K562 (cell line): ENCODE results near the gene OR10P1. TPM values are rescaled to one million over a fixed set of nuclear protein-coding genes. Genes with fewer than 3 reads are reported as not detected.

ENCODE experiments used
- ATAC-seq: fragments of 200-7000 bp; cut with Tn5 transposase; 3 replicates; pipeline ENCODE4 v1.9.1; 2020; ENCODE audit warnings: moderate library complexity
- BruUV-seq: library from RNA; stranded (reverse); fragments of 400-500 nt; replicated peaks from 2 replicates; lab custom pipeline; 2021; lab: Mats Ljungman, UMichigan
- CTCF ChIA-PET: fragments of 300-600 bp; formaldehyde crosslinking; extraction: SDS; loops from one replicate; lab custom pipeline; 2021; ENCODE audit warnings: low intra/inter-chr PET ratio; lab: Yijun Ruan, JAX
- POLR2A ChIA-PET: fragments of 300-600, 350-650 bp; sonication (Branson Sonifier 250); formaldehyde crosslinking; extraction: SDS; loops from one replicate; lab custom pipeline; 2021; ENCODE audit warnings: antibody characterized with exemption, inconsistent platforms; lab: Yijun Ruan, JAX
- DNase-seq, 4 experiments: peaks; one replicate each; pipeline versions ENCODE4 v3.0.0 to v3.0.0-alpha.2; 2011 to 2018; ENCODE audit warnings: low spot score in 3 of 4, mixed read lengths in 3 of 4; ENCODE audit errors: extremely low read depth in 1 of 4
- FAIRE-seq: peaks from 2 replicates; lab custom pipeline; 2011; peaks lifted over from hg19 to GRCh38; lab: Jason Lieb, UNC
- H2AFZ ChIP-seq: 2 replicates; pipeline ENCODE4 v1.6.0; 2011; ENCODE audit warnings: low read depth, low read length, control low read depth, inconsistent platforms
- H3K27ac ChIP-seq: fragments of 200-600 bp; 3 replicates; pipeline ENCODE4 v1.8.0; 2011; ENCODE audit warnings: low read depth, mild to moderate bottlenecking, control low read depth, inconsistent platforms, low read length, moderate library complexity, mixed read lengths; ENCODE audit errors: extremely low read depth
- H3K27me3 ChIP-seq, 2 experiments: fragments of 300-600 bp in 1 of 2; 2 replicates in 1 of 2; 3 replicates in 1 of 2; pipeline versions ENCODE4 v1.6.0 to v1.8.0; 2011; ENCODE audit warnings: inconsistent platforms in 2 of 2, low read length in 2 of 2, mild to moderate bottlenecking in 1 of 2, mixed read lengths in 1 of 2, moderate library complexity in 1 of 2; ENCODE audit not compliant: control insufficient read depth in 2 of 2, insufficient read depth in 2 of 2
- H3K36me3 ChIP-seq: fragments of 300-600 bp; 3 replicates; pipeline ENCODE4 v1.8.0; 2011; ENCODE audit warnings: mild to moderate bottlenecking, low read length, inconsistent platforms; ENCODE audit not compliant: control insufficient read depth, insufficient read depth
- H3K4me1 ChIP-seq, 2 experiments: fragments of 200-600 bp in 1 of 2; replicated peaks in 1 of 2; 2 replicates in 1 of 2; 3 replicates in 1 of 2; pipeline versions ENCODE4 v1.5.1 to v1.8.0; 2011; ENCODE audit warnings: inconsistent platforms in 2 of 2, low read length in 2 of 2, mild to moderate bottlenecking in 1 of 2, mixed read lengths in 1 of 2, moderate library complexity in 1 of 2; ENCODE audit not compliant: control insufficient read depth in 2 of 2, insufficient read depth in 2 of 2
- H3K4me2 ChIP-seq: 2 replicates; pipeline ENCODE4 v1.6.1; 2011; ENCODE audit warnings: low read length, control low read depth, inconsistent platforms, mixed read lengths; ENCODE audit not compliant: insufficient read depth
- H3K4me3 ChIP-seq: fragments of 200-600 bp; sonication (generic), shearing (Covaris generic); 2 replicates; pipeline ENCODE4 v1.5.1; 2016; ENCODE audit warnings: control low read depth, inconsistent platforms
- H3K79me2 ChIP-seq: fragments of 200-600 bp; 3 replicates; pipeline ENCODE4 v1.8.0; 2011; ENCODE audit warnings: low read length, inconsistent platforms; ENCODE audit not compliant: control insufficient read depth, insufficient read depth
- H3K9ac ChIP-seq, 2 experiments: 2 replicates each; pipeline versions ENCODE4 v1.6.0 to v1.6.1; 2011; ENCODE audit warnings: low read depth in 2 of 2, low read length in 2 of 2, control low read depth in 1 of 2, inconsistent platforms in 1 of 2, mild to moderate bottlenecking in 1 of 2, mixed read lengths in 1 of 2; ENCODE audit not compliant: insufficient read depth in 1 of 2
- H3K9me1 ChIP-seq: one replicate; pipeline ENCODE4 v1.6.0; 2011; ENCODE audit warnings: inconsistent platforms, mild to moderate bottlenecking, low read length, moderate library complexity; ENCODE audit not compliant: control insufficient read depth, insufficient read depth
- H3K9me3 ChIP-seq: replicated peaks from 2 replicates; pipeline ENCODE4 v1.5.1; 2011; ENCODE audit warnings: low read depth, low read length, inconsistent platforms; ENCODE audit not compliant: control insufficient read depth, insufficient read depth
- H4K20me1 ChIP-seq: replicated peaks from 2 replicates; pipeline ENCODE4 v1.6.1; 2011; ENCODE audit warnings: low read length, inconsistent platforms, mixed read lengths; ENCODE audit not compliant: control insufficient read depth, insufficient read depth
- ARID3A ChIP-seq: IDR thresholded peaks from 2 replicates; pipeline ENCODE4 v1.6.1; 2012; ENCODE audit warnings: low read depth, low read length, improper control_type of control experiment, borderline replicate concordance
- ARNT ChIP-seq, 2 experiments: fragments of 450-650 bp; IDR thresholded peaks; 2 replicates each; pipeline ENCODE4 v1.6.1; 2016; ENCODE audit warnings: mild to moderate bottlenecking in 1 of 2
- BRF1 ChIP-seq: IDR thresholded peaks from 3 replicates; pipeline ENCODE4 v1.6.1; 2011; ENCODE audit warnings: borderline replicate concordance, mild to moderate bottlenecking; ENCODE audit not compliant: insufficient read length; ENCODE audit errors: extremely low read depth
- CHD4 ChIP-seq: fragments of 200-600 bp; sonication (generic); IDR thresholded peaks from 3 replicates; pipeline ENCODE4 v1.6.1; 2012; ENCODE audit warnings: low read depth, mild to moderate bottlenecking, mixed read lengths, low read length, inconsistent platforms; ENCODE audit not compliant: insufficient read depth, insufficient replicate concordance, poor library complexity, severe bottlenecking
- ELF2 ChIP-seq: fragments of 250-450 bp; sonication (Bioruptor Pico); IDR thresholded peaks from 2 replicates; pipeline ENCODE4 v1.5.0; 2021; ENCODE audit warnings: mild to moderate bottlenecking
- NCOA4 ChIP-seq: fragments of 450-650 bp; IDR thresholded peaks from 2 replicates; pipeline ENCODE4 v1.6.1; 2018; ENCODE audit warnings: mild to moderate bottlenecking; ENCODE audit not compliant: partially characterized antibody
- PTRF ChIP-seq: fragments of 450-650 bp; IDR thresholded peaks from 2 replicates; pipeline ENCODE4 v1.6.1; 2016; ENCODE audit warnings: mild to moderate bottlenecking, missing genetic modification characterization, missing compliant biosample characterization
- RB1 ChIP-seq: fragments of 450-650 bp; IDR thresholded peaks from 2 replicates; pipeline ENCODE4 v1.6.1; 2017; ENCODE audit warnings: low read depth, mild to moderate bottlenecking
- ZNF146 ChIP-seq: IDR thresholded peaks from one replicate; pipeline ENCODE4 v1.6.1; 2018; ENCODE audit warnings: missing compliant biosample characterization; ENCODE audit not compliant: unreplicated experiment
- ZNF184 ChIP-seq: sonication (generic); formaldehyde crosslinking; IDR thresholded peaks from 2 replicates; pipeline ENCODE4 v1.5.0; 2020; ENCODE audit warnings: missing genetic modification reagents
- ZNF354B ChIP-seq: fragments of 250-450 bp; sonication (Bioruptor Pico); IDR thresholded peaks from 2 replicates; pipeline ENCODE4 v1.4.0; 2020
- ZNF436 ChIP-seq: fragments of 250-450, 450-650 bp; sonication (Bioruptor Pico); formaldehyde crosslinking; IDR thresholded peaks from 2 replicates; pipeline ENCODE4 v1.7.0; 2020; ENCODE audit warnings: mild to moderate bottlenecking
- ZNF764 ChIP-seq: fragments of 250-450 bp; sonication (Bioruptor Pico); IDR thresholded peaks from 2 replicates; pipeline ENCODE4 v1.4.0; 2020; ENCODE audit warnings: low read depth, mild to moderate bottlenecking, moderate library complexity
- WGBS: fragments of 100-300 bp; shearing (Covaris generic); methylation state at CpG from one replicate; pipeline ENCODE4 v1.1.6; 2016; ENCODE audit warnings: low coverage, mixed read lengths; ENCODE audit not compliant: insufficient coverage; ENCODE audit errors: missing lambda C conversion rate; 5-methylcytosine and 5-hydroxymethylcytosine counted together
- in situ Hi-C: fragments of 300-500 bp; cut with MboI; formaldehyde crosslinking; loops from 4 replicates; pipeline ENCODE4 v1.15.0; 2018; ENCODE audit warnings: inconsistent platforms, mixed read lengths
- intact Hi-C: fragments of 100-400 bp; cut with micrococcal nuclease; formaldehyde crosslinking; loops from 2 replicates; pipeline ENCODE4 v1.14.2; 2022
- polyA plus RNA-seq, 8 experiments: library from polyadenylated mRNA; depleted of rRNA in 4 of 8; stranded (reverse) in 5 of 8; unstranded in 3 of 8; fragments of >200 nt; fragmentation: Nextera tagmentation in 2 of 8; fragmentation: Illumina TruSeq in 1 of 8; extraction: Ambion mirVana in 2 of 8; extraction: Trizol in 1 of 8; gene quantifications; 2 replicates each; pipeline versions ENCODE4 v1.2.1 to v1.2.3, GENCODE V29; 2011 to 2014; ENCODE audit warnings: inconsistent platforms in 1 of 8, missing spikeins in 1 of 8
- total RNA-seq, 7 experiments: library from RNA; depleted of rRNA in 6 of 7; stranded (reverse); fragments of >200 nt in 6 of 7; fragmentation: Illumina TruSeq in 2 of 7; extraction: Trizol in 2 of 7; gene quantifications; 2 replicates each; pipeline versions ENCODE4 v1.2.1 to v1.2.3, GENCODE V29; 2011 to 2021; ENCODE audit warnings: low replicate concordance in 1 of 7
- TF ChIP-seq, protein P1 (sequence below): fragments of 450-650 bp; formaldehyde crosslinking; IDR thresholded peaks from 2 replicates; pipeline ENCODE4 v1.4.0; 2022; ENCODE audit warnings: mild to moderate bottlenecking, moderate library complexity

Gene OR10P1
- total and polyA plus RNA-seq, 9 of the 15 experiments (the other 6 are each of a cell fraction or from before 2014, with no cell fraction given), result not detected

DNA sequence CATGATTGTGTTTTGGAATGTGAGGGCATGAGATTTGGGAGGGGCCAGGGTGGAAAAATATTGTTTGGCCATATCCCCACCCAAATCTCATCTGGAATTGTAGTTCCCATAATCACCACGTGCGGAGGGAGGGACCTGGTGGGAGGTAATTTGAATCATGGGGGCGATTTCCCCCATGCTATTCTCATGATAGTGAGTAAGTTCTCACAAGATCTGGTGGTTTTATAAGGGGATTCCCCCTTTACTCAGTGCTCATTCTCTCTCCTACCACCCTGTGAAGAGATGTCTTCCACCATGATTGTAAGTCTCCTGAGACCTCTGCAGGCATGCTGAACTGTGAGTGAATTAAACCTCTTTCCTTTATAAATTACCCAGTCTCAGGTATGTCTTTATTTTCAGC is 15.7 kb downstream of the OR10P1 start:
- no peak overlapping the region for H3K9ac ChIP-seq
- WGBS, result 18% methylated on average over 3 of the region's 3 CpGs
- intact Hi-C loops, result no loop called here
- H3K36me3 ChIP-seq, result no peaks in the 10 kb centered on the region
- ATAC-seq, result no peak
- no peaks in the 10 kb centered on the region for H3K4me1 ChIP-seq
- DNase-seq, result no peak
- POLR2A ChIA-PET, result no interaction called here
- no TSS peak for BruUV-seq
- CTCF ChIA-PET, result no interaction called here
- H3K9me1 ChIP-seq, result no peaks in the 10 kb centered on the region
- H3K4me2 ChIP-seq, result no peak overlapping the region
- H4K20me1 ChIP-seq, result no peaks in the 10 kb centered on the region
- FAIRE-seq, result no peak
- TF ChIP-seq ZNF436 (CRISPR knock-in tag), result no peak
- TF ChIP-seq BRF1, result no peak
- TF ChIP-seq ZNF354B, result no peak
- no peak for TF ChIP-seq RB1
- TF ChIP-seq ARID3A, result no peak
- TF ChIP-seq, protein P1, sequence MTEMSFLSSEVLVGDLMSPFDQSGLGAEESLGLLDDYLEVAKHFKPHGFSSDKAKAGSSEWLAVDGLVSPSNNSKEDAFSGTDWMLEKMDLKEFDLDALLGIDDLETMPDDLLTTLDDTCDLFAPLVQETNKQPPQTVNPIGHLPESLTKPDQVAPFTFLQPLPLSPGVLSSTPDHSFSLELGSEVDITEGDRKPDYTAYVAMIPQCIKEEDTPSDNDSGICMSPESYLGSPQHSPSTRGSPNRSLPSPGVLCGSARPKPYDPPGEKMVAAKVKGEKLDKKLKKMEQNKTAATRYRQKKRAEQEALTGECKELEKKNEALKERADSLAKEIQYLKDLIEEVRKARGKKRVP (CRISPR knock-in tag), result no peak
- TF ChIP-seq ZNF184 (CRISPR knock-in tag), result no peak
- no peak for TF ChIP-seq CHD4
- TF ChIP-seq PTRF (tag), result no peak
- no peak for TF ChIP-seq NCOA4
- no peak for TF ChIP-seq ZNF764 (CRISPR knock-in tag)
- TF ChIP-seq ZNF146 (CRISPR knock-in tag), result no peak
- no peak for TF ChIP-seq ARNT (IDR thresholded peaks at IDR 0.05)
- no peak for TF ChIP-seq ELF2 (CRISPR knock-in tag)
- no peaks in the 10 kb centered on the region; a peak in 1 of 5 replicates for H3K27me3 ChIP-seq
- H3K9me3 ChIP-seq, result peaks cover 2% of the 10 kb centered on the region
- H2AFZ ChIP-seq, result no peak overlapping the region
- no peaks in the 10 kb centered on the region for H3K79me2 ChIP-seq
- in situ Hi-C loops, result no loop called here
- no peak overlapping the region for H3K27ac ChIP-seq
- H3K4me3 ChIP-seq, result no peak overlapping the region
